SW480 (cell line): Measurements from ENCODE around the gene OTOF.

Experiments used
- DNase-seq: peaks from one replicate; pipeline ENCODE4 v3.0.0-alpha.2; 2016; ENCODE audit warnings: low spot score

OTOF gene

DNA sequence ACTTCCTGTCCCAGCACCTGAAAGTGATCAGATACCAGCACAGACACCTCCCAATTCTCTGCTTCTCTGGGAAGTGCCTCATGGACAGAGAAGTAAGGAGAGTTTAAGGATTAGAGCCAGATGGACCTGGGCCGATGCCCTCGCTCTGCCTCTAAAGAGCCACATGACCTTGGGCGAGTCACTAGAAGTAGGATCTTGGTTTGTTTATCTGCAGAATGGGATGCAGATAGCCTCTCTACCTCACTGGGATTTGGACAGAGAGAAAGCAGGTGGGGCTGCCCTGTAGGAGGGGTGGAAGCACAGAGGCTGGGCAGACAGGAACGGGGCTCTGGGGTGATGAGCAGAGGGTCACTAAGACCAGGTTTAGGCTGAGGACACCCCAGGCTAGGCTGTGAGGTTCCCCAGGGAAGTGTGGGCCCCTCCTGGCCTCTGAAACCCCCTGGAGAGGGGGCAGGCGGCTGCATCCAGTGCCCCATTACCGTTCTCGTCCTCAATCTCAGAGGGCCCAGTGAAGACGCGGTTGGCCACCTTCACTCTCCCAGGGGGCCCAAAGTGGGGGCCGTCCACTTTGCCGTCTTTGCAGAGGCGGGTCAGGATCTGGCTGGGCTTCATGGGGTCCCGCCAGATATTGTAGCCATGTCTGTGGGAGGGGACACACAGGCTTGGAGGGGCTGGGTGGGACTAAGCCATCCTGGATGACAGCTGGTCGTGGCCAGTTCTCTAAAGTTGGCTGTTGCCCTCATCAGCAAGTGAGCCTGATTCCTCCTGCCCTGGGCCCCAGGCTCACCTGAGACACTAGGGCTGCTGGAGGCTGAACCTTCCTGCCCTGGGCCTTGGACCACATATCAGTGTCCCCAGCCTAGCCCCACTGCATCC is 13.3 kb downstream of the OTOF start:
- DNase-seq: no peak

DNA sequence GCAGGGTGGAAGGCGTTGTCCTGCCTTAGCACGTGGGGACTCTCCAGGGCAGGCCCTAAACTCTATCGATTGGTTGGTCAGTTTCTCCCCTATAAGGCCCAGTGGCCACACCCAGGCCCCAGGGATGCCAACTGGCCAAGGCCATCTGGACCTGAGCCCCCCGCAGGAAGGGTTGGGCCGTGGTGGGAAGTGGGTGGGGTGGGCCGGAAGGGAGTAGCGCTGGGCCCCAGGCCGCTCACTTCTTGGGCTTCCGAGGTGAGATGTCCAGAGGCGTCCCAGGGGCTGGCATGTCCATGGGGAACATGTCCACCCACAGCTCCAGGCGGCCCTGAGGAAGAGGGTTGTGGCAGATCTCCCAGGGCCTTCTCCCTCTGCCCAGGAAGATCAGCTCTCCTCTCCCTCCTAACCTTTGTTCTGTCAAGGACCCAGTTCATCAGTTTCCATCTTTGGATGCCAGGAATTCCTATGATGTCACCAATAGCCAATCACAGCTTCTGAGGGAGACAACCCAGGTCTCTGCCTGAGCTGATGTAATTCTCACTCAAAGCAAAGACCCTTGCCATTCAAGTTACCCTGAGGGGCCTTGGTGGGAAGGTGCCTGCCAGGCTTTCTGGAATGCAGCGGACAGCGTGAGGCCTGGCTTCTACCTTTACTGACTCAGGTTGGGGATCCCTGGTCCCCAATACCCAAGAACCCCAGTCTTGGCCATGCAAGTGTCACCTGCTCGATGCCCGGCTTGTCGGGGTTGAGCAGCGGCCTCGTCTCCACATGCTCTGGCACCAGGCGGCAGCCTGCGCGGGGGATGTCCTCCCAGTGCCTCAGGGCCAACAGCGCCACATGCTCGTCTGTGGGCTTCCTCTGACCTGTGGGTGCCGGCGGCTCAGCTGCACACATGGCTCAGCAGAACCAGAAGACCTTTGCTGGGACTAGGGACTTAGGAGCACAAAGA is 14.4 kb downstream of the OTOF start:
- DNase-seq: no peak

GRCh38 chr2:26462511-26463243 is 15.2 kb downstream of the OTOF start:
- peak; percentile 43 for DNase-seq

- DNase-seq: no peak
Measured at GRCh38 chr2:26462100-26462499, 15.8 kb downstream of the OTOF start.

- DNase-seq: no peak
Measured at GRCh38 chr2:26461601-26462023, 16.3 kb downstream of the OTOF start.

DNA sequence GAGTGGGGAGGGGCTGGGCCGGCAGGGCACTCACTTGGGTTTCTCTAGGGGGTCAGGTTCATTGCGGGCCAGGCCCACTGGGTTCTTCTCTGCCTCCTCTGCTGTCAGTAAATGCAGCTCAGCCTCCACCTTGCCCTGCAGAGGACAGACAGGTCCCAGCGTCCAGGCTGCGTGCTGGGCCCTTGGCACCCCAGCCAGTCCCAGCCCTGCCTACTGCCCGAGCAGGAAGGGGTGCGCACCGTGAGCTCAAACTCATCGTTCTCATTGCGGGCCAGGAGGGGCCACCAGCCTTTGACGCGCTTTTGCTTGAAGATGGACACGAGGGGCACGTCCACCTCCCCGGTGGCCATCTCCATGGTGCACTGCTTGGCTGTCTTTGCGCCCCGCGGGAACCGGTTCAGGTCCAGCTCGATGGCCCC is 17.3 kb downstream of the OTOF start:
- no peak for DNase-seq

- DNase-seq: no peak
Measured at GRCh38 chr2:26459991-26460612, 17.8 kb downstream of the OTOF start.

DNA sequence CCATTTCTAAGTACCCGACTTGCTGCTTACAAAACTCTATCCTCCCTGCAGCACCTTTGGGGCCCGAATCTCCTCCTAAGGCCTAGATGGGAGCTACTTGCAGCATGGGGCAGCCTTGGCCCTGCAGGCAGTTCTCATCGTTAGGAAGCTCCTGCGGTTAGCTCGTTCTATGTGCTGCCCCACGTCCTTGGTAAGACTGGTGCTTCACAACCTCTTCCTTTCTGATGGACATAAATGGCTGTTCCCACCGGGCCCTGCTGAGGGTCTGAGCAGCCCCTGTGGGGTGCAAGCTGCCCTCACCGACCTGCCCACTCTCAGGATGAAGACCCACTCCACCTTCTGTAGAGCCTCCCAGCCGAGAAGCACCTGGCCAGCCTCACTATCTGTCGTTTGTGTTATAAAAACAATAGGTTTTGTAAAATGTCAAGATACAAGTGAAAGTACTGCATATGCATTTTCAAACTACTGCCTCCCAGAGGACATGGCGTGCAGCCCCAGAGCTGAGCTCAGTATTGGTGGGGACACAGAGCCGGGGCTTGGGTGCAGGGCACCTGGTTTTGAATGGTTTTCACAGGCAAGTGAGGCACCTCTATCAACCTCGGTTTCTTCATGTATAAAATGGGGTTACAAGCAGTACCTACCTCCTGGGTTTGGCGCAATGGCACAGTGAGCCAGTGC is 19.4 kb downstream of the OTOF start:
- DNase-seq: no peak

GRCh38 chr2:26457695-26458364 is 20.1 kb downstream of the OTOF start:
- no peak for DNase-seq

DNA sequence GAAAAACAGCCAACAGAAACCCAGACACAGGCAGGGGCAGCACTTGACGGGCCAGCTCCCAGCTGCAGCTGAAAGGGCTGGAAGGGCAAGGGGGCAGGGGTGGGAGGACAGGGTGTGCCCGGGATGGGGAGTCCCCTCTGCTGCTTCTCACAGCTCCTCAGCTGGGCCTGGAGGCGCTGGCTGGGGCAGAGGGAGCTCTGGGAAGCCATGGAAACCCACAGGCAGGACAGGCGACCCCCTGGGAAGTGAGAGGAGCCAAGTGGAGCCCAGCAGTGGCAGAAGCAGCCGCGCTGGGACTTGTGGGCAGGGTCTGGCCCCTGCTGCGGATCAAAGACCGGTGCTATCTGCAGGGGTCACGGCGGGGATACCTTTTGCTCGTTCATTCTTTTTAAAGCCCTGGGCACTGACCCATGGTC is 20.7 kb downstream of the OTOF start:
- DNase-seq: no peak

GRCh38 chr2:26456440-26457250 is 21.3 kb downstream of the OTOF start:
- DNase-seq: peak; percentile 72

DNA sequence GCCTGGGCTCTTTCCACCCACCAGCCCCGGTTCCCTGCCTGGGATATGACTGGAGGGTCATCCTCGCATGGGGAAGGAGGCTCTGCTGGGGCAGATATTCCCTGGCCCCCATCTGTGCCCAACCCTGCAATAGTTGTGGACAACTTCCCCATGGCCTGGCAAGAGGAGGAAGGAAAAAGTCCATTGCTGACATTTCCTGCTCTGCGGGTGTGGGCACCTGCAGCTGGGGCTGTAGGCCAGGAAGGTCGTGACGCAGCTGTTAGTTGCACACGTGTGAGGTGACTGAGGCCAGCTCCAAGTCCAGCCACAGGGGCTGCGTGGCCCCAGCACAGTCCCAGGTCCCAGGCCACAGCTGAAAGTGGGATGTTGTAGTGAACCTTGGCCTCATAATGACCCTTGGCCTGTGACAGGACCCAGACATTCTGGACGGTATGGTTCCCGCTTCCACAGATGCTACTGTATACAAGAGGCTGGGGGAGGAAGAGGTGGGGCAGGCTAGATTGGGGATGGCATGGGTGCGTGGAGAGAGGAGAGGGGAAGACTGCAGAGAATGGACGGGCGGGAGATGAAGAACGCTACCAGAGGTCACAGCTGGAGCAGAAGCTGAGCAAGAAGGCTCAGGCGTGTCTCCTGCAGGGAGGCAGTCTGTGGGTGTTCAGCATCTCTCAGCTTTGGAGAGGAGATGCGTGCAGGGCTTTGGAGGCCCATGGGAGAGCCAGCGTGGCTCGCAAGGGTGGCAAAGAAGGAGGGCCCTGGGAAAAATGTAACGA is 22.1 kb downstream of the OTOF start:
- DNase-seq: no peak

DNA sequence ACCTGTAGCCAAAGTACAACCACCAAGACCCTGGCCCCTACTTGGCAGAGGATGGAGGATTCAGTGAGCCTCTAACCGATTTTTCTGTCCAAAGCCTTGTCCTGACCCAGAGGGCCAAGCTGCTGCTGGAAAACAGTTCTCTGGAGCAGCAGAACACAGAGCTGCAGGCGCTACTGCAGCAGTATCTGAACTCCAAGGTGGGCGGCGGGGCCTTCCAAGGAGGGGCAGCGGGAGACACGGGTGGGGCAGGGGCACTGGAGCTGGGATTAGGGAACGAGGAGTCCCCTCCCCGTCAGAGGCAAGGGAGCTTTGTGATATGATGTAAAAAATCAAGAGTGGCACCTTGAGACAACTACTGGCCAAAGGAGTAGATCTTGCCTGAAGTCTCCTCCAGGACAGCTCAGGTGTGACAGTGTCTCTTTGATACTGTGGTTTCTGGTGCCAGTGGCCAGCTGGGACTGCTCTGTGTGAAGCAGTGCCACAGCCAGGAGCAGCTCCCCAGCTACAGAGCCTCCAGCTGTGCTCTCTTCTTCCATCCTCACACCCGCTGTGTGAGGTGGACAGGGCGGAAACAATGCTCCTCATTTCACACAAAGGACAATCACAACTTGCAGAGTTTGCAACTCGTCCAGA is 22.8 kb downstream of the OTOF start:
- no peak for DNase-seq

DNA sequence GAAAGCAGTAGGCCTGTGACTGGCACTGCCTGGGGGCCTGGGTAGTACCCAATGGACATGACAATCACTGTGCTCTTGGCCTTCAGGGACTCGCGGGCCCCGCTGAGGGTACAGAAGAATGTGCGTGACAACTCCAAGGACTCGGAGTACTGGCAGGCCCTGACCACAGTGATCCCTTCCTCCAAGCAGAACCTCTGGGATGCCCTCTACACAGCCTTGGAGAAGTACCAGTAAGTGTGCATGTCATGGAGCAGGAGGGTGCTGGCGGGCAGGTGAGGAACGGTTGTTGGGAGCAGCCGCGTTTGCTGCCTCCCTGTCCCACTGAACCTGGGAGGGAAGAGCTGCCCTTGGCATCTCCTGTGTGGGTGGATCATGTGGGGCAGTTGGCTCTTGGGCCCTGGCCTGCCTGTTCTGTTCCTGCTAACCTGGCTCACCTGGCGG is 23.3 kb downstream of the OTOF start:
- DNase-seq: no peak

DNA sequence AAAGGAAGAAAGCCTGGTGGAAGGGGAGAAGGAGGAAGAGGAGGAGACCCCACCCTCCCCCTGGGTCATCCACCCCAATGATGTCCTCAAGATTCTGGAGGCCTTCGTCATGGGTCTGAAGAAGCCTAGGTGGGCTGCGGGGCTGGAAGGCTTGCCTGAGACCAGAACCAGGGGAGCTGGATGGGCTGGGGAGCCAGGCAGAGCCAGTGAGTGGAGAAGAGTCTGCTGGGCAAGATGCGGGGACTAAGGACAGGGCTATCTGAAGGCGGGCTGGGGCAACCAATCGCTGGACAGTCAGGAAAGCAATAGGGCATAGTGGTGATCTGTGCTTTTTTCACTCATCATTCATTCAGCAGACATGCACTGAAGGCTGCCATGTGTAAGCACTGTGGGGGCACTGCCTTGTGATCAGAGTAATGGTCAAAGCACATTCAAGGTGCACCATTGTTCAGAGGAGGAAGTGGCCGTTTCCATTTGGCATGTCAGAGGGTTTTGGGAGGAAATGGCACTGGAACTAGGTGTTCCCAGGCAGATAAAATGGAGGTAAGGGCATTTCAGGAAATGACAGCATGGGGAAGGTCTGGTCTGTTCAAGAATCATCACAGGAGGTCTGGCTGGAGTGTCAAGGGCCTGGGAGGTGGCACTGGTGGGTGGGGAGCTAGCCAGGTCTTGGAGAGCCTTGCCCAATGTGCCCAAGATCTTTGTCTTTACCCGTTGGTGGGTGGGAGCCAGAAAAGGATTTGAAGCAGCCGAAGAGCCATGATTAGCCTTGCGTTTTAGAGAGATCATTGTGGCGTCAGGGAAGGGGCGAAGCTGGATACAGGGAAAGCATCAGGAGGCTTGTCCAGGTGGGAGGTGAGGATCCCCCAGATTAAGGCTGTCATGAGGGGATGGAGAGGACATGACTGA is 24.2 kb downstream of the OTOF start:
- no peak for DNase-seq

DNA sequence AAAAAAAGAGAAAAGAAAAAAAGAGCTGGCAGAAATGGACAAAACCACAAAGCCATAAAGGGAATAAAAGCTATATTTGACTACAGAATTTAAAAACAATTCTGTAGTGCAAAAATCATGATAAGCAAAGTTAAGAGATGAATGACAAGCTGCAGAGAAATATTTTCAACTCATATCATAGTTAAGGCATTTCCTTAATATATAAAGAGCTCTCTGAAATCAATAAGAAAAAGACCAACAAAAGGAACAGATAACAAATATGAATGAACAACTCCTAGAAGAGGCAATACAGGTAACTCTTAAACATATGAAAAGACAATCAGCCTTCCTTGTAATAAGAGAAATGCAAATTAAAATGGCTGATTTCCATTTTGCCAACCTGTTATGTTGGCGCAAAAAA is 26.2 kb downstream of the OTOF start:
- no peak for DNase-seq

DNA sequence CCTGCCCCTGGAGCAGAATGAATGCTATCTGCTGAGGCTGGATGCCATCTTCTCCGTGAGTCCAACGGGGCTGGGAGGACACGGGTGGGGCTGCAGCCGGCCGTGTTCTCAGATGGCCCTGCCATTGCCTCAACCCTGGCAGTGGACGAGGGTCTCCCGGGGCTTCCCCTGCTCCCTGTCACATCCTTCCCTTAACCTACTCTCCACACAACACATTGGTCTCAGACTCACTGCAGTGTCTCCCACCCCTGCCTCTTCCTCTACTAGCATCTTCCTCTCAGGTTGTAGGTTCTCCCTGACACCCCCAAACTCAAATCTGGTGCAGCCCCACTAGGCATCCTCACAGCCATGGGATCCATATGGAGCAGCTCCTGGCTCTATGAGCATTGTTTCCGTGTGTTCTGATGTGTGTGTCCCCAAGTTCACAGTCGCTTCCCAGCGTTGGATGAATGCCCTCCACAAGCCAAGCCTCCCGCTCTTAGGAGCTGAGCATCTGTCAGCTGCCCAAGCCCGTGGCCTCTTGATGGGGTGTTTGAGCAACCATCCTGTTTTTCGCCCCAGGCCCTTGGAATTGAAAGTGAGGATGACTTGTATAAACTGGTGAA is 27.8 kb downstream of the OTOF start:
- no peak for DNase-seq
